Mucosa of descending colon (tissue), 3 donors: ENCODE data around the gene SPART. TPM values are rescaled to one million over a fixed set of nuclear protein-coding genes. Genes with fewer than 3 reads are reported as not detected.

Source experiments
- ATAC-seq: fragments of 200-7000 bp; cut with Tn5 transposase; one replicate; pipeline ENCODE4 v1.9.1; 2020; ENCODE audit warnings: mild to moderate bottlenecking, moderate library complexity
- DNase-seq, 3 donors: peaks; one replicate each; pipeline ENCODE4 v3.0.0-alpha.2; 2020
- H3K36me3 ChIP-seq: fragments of 200-600 bp; one replicate; pipeline ENCODE4 v1.8.0; 2021; ENCODE audit warnings: low read depth, mild to moderate bottlenecking
- H3K4me1 ChIP-seq: fragments of 200-600 bp; one replicate; pipeline ENCODE4 v1.8.0; 2021; ENCODE audit warnings: low read depth, mild to moderate bottlenecking
- H3K4me3 ChIP-seq: fragments of 200-600 bp; one replicate; pipeline ENCODE4 v1.8.0; 2021; ENCODE audit warnings: mild to moderate bottlenecking
- H3K9me3 ChIP-seq: fragments of 200-600 bp; one replicate; pipeline ENCODE4 v1.8.0; 2021; ENCODE audit warnings: mild to moderate bottlenecking
- intact Hi-C, 2 donors: fragments of 100-400 bp; cut with DNase I in 1 of 2; cut with micrococcal nuclease in 1 of 2; formaldehyde crosslinking; loops; one replicate each; pipeline versions ENCODE4 v1.11.0 to v1.11.1; 2022; cut with DNase I, micrococcal nuclease
- total RNA-seq, 3 donors: library from RNA; stranded (reverse); fragmentation: NEBNext Ultra II Directional in 2 of 3; extraction: Animal tissue kit (Norgen Biotek cat#: 25700) in 2 of 3; gene quantifications; one replicate each; pipeline versions ENCODE4 v1.2.1 to v1.2.4, GENCODE V29; 2021 to 2023
- TF ChIP-seq, protein P1 (sequence below): fragments of 200-600 bp; IDR thresholded peaks from one replicate; pipeline ENCODE4 v1.8.0; 2022; ENCODE audit warnings: antibody characterized with exemption, mild to moderate bottlenecking
- donor health status: DM: no; HTN: no; CAD: no; lungs with moderate emphysema.
- donor health status: DM: no; HTN: no; CAD: no.
- donor health status: DM: no; HTN: yes; CAD: no.

The SPART gene
- total RNA-seq, 3 donors from 2014 or later: 6.0 to 93.4 (median 13.4) TPM

DNA sequence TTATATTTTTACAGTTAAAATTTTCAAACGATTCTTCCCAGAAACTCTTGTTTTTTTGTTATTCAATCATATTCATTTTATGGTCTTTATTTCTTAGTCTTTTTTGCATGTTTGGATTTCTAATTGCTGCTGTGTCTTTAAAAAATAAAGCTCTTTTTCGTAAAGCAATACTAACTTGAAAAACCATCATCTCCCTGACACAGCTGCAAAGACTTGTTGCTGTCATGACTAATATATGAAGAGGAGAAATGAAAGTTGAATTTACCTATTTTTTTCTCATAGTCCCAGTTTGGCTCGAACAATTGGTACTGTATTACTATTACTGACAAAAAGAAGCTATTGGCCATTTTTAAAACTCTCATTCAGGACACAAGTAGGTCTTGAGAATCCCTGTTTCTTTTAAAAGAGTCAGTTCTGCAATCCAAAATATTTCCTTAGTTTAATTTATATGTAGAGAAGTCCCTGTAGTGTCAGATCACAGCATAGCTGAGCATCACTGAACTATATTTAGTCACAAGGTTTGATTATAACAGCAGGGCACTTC lies 12.1 kb upstream of the SPART start:
- ATAC-seq (no peak), DNase-seq (no peak)
- TF ChIP-seq, protein P1, sequence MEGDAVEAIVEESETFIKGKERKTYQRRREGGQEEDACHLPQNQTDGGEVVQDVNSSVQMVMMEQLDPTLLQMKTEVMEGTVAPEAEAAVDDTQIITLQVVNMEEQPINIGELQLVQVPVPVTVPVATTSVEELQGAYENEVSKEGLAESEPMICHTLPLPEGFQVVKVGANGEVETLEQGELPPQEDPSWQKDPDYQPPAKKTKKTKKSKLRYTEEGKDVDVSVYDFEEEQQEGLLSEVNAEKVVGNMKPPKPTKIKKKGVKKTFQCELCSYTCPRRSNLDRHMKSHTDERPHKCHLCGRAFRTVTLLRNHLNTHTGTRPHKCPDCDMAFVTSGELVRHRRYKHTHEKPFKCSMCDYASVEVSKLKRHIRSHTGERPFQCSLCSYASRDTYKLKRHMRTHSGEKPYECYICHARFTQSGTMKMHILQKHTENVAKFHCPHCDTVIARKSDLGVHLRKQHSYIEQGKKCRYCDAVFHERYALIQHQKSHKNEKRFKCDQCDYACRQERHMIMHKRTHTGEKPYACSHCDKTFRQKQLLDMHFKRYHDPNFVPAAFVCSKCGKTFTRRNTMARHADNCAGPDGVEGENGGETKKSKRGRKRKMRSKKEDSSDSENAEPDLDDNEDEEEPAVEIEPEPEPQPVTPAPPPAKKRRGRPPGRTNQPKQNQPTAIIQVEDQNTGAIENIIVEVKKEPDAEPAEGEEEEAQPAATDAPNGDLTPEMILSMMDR: no peak
- Histone ChIP-seq H3K9me3 (no peaks in the 10 kb centered on the region), H3K36me3 (no peaks in the 10 kb centered on the region), H3K4me1 (no peaks in the 10 kb centered on the region), H3K4me3 (no peak overlapping the region)
- intact Hi-C loops: no loop called here

DNA sequence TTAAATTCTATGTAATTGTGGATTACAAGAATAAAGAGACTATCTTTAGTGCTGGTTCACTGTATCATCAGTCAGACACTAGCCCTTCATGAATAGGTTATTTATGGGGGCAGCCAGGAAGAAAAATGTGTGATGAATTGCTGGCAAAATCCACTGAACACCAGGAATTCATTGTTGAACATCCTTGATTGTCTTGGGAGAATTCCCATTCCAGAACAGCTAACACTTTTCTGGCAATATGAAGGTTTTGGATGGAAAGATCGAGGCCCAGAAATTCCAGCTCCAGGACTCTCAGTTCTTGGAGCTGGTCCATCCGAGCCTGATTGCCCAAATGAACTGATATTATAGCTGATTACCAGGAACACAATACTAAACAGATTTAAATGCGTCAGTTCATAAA lies 11.5 kb upstream of the SPART start:
- no peak for DNase-seq
- no peak overlapping the region for H3K4me3 ChIP-seq
- H3K4me1 ChIP-seq: no peaks in the 10 kb centered on the region
- no peaks in the 10 kb centered on the region for H3K9me3 ChIP-seq
- H3K36me3 ChIP-seq: no peaks in the 10 kb centered on the region
- no peak for ATAC-seq
- TF ChIP-seq, protein P1: no peak
- intact Hi-C loops: no loop called here

DNA sequence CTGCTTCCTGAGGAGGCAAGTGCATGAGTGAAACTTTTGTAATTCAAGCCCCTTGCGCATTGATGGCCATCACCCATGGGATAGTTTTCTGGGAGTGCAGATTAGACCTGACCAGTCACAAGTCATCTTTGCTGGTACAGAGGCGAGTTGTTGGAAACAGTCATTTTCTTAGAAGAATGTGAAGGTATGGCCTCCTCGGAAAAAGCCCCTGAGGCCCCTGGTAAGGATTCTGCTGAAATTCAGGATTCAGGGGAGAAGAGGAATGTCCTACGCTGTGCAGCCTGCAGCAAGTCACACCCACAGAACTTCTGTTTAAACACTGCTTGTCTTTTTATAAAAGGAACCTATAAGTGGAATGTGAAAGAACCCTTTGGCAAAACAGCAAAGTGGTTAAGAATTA lies 11.0 kb upstream of the SPART start:
- Histone ChIP-seq H3K36me3 (no peaks in the 10 kb centered on the region), H3K4me1 (no peaks in the 10 kb centered on the region), H3K9me3 (no peaks in the 10 kb centered on the region), H3K4me3 (no peak overlapping the region)
- ATAC-seq: no peak
- no peak for DNase-seq
- TF ChIP-seq, protein P1: no peak
- intact Hi-C loops: no loop called here

DNA sequence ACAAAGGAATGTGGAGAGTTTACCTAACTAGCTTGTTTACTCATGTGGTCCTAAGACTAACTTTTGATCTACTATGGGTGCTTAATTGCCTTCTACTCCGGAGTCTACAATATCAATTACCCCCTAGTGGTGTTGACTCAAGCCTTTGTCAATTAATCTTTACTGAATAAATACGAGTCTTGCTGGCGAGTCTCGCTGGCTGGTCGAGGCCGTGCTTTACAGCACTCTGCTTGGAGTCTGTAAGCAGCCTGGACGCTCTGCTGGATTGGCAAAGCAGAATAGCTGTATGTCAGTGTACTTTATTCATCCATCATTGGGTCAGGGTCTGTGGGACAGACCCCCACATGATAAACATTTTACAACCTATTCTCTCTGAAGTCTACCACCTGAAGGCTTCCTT lies 9.9 kb upstream of the SPART start:
- TF ChIP-seq, protein P1: no peak
- no peaks in the 10 kb centered on the region for H3K4me1 ChIP-seq
- intact Hi-C loops: no loop called here
- no peak for ATAC-seq
- no peak overlapping the region for H3K4me3 ChIP-seq
- no peak for DNase-seq
- H3K9me3 ChIP-seq: no peaks in the 10 kb centered on the region
- no peaks in the 10 kb centered on the region for H3K36me3 ChIP-seq

DNA sequence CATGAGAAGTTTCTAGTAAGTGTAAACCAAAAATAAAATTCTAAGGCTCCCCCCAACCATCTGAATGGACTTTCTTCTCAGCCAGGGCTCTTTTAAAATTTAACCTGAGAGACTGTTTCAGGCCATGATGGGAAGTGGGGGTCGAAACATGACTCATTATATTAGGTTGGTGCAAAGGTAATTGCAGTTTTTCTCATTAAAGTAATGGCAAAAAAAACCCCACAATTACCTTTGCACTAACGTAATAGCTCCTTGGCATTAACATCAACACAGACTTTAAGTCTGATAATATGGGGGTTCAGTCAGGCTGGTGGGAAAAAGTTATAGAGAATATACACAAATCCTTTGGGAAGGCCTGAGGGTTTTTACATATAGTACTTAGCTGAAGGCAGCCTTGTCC lies 9.4 kb upstream of the SPART start:
- DNase-seq (no peak), ATAC-seq (no peak)
- H3K4me3 ChIP-seq: no peak overlapping the region
- H3K9me3 ChIP-seq: no peaks in the 10 kb centered on the region
- H3K4me1 ChIP-seq: no peaks in the 10 kb centered on the region
- intact Hi-C loops: no loop called here
- TF ChIP-seq, protein P1: no peak
- H3K36me3 ChIP-seq: no peaks in the 10 kb centered on the region
